ENCODE measurements around the gene A2M. TPM values are rescaled to one million over a fixed set of nuclear protein-coding genes. Genes with fewer than 3 reads are reported as not detected.

Gene A2M
- total and polyA plus RNA-seq, 2 of the 13 experiments (the other 11 are each of a cell fraction or from before 2014, with no cell fraction given) = 2,807 to 6,551 TPM

DNA sequence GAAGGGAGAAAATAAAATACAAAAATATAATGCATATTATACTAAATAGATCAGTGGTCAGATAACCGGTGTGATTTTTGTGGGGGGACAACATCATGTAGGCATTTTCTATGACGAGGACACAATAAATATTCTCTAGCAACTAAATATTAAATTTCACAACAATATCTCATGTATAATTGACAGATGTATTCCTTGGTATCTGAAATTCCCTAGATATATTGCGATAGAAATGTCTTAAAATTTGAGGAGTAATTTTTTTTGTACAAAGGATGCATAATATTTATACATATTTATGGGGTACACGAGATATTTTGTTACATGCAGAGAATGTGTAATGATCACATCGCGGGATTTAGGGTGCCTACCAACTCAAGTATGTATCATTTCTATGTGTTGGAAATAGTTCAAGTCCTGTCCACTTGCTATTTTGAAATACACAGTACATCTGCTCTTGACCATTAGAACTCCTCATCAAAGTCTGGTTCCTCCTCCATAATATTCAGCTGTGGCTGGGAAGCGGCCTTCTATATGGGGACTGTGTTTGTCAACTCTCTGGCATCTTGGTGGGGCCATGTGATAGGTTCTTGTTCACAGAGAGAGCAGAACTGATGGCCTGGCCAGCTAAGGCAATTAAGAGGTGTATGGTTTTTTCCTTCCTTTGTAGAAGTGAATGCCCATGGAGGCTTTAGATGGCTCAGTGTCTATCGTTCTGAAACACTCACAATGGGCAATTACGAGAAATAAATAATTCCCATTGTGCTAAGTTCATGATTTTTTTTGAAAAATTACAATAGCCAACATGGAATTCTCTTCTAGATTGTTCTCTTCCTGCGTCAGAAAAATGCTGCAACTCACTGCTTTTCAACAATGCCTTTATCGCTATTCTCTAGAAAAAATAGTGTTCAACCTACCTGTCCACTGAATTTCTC lies 8.8 kb downstream of the A2M start (continued):
- TF ChIP-seq SMARCE1 (IDR thresholded peaks at IDR 0.05; ENCODE audit: borderline replicate concordance) (no peak), MBD4 (IDR thresholded peaks at IDR 0.05; ENCODE audit: borderline replicate concordance, low read length) (0 out of 2 replicates have a peak, but pooled peaks have one; percentile 42), MAZ (IDR thresholded peaks at IDR 0.05; ENCODE audit: borderline replicate concordance, low read depth, low read length) (no peak), MAZ (CRISPR knock-in tag; IDR thresholded peaks at IDR 0.05; ENCODE audit: low read depth) (no peak), HDAC1 (CRISPR knock-in tag; IDR thresholded peaks at IDR 0.05) (no peak), AGO2 (optimal IDR thresholded peaks at IDR 0.05; ENCODE audit: low read depth, low read length) (peak; percentile 84), MIXL1 (CRISPR knock-in tag; IDR thresholded peaks at IDR 0.05) (0 out of 2 replicates have a peak, but pooled peaks have one; percentile 43), RBFOX2 (IDR thresholded peaks at IDR 0.05; ENCODE audit: low read depth, low read length) (peak; percentile 86), ZFP36L1 (CRISPR knock-in tag; IDR thresholded peaks at IDR 0.05) (no peak), POLR2AphosphoS5 (IDR thresholded peaks at IDR 0.05; ENCODE audit: low read depth, low read length) (peak; percentile 45), POLR2G (IDR thresholded peaks at IDR 0.05; ENCODE audit: low read depth, low read length) (peak; percentile 85), SRSF4 (IDR thresholded peaks at IDR 0.05; ENCODE audit: low read depth, low read length, poor library complexity, severe bottlenecking) (peak; percentile 63), PRPF4 (IDR thresholded peaks at IDR 0.05; ENCODE audit: low read depth, low read length, poor library complexity, severe bottlenecking) (no peak), ZNF333 (CRISPR knock-in tag; IDR thresholded peaks at IDR 0.05; ENCODE audit: borderline replicate concordance) (no peak), ZNF773 (CRISPR knock-in tag; IDR thresholded peaks at IDR 0.05; ENCODE audit: borderline replicate concordance) (no peak), ZNF274 (CRISPR knock-in tag; IDR thresholded peaks at IDR 0.05) (no peak), RFX3 (CRISPR knock-in tag; IDR thresholded peaks at IDR 0.05) (no peak)
- TF ChIP-seq, protein P1, sequence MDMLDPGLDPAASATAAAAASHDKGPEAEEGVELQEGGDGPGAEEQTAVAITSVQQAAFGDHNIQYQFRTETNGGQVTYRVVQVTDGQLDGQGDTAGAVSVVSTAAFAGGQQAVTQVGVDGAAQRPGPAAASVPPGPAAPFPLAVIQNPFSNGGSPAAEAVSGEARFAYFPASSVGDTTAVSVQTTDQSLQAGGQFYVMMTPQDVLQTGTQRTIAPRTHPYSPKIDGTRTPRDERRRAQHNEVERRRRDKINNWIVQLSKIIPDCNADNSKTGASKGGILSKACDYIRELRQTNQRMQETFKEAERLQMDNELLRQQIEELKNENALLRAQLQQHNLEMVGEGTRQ (IDR thresholded peaks at IDR 0.05; ENCODE audit: low read depth, low read length) = no peak
- TF ChIP-seq, protein P1 (CRISPR knock-in tag; IDR thresholded peaks at IDR 0.05; ENCODE audit: borderline replicate concordance) = peak; percentile 18; the same call in 1 of the 2 replicates
- TF ChIP-seq, protein P2, sequence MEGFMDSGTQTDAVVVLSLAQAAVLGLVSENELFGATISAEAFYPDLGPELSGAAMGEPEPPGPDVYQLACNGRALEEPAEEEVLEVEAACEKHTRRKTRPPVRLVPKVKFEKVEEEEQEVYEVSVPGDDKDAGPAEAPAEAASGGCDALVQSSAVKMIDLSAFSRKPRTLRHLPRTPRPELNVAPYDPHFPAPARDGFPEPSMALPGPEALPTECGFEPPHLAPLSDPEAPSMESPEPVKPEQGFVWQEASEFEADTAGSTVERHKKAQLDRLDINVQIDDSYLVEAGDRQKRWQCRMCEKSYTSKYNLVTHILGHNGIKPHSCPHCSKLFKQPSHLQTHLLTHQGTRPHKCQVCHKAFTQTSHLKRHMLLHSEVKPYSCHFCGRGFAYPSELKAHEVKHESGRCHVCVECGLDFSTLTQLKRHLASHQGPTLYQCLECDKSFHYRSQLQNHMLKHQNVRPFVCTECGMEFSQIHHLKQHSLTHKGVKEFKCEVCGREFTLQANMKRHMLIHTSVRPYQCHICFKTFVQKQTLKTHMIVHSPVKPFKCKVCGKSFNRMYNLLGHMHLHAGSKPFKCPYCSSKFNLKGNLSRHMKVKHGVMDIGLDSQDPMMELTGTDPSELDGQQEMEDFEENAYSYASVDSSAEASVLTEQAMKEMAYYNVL (CRISPR knock-in tag; IDR thresholded peaks at IDR 0.05; ENCODE audit: borderline replicate concordance) = no peak
- TF ChIP-seq, protein P3, sequence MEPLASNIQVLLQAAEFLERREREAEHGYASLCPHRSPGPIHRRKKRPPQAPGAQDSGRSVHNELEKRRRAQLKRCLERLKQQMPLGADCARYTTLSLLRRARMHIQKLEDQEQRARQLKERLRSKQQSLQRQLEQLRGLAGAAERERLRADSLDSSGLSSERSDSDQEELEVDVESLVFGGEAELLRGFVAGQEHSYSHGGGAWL (CRISPR knock-in tag; IDR thresholded peaks at IDR 0.05) = no peak

Measured in HepG2 (cell line).